IMR-90 (cell line): ENCODE results near the gene HDAC10. TPM values are rescaled to one million over a fixed set of nuclear protein-coding genes. Genes with fewer than 3 reads are reported as not detected.

Source experiments
- ATAC-seq: fragments of 200-7000 bp; cut with Tn5 transposase; 2 replicates; pipeline ENCODE4 v1.9.1; 2020; ENCODE audit warnings: low read depth, mild to moderate bottlenecking, moderate library complexity
- BruUV-seq: library from RNA; stranded (reverse); fragments of 400-500 nt; replicated peaks from 2 replicates; lab custom pipeline; 2021; lab: Mats Ljungman, UMichigan
- CTCF ChIA-PET: fragments of 300-600 bp; formaldehyde crosslinking; extraction: SDS; loops from one replicate; lab custom pipeline; 2021; ENCODE audit warnings: antibody characterized with exemption; lab: Yijun Ruan, JAX
- POLR2A ChIA-PET: fragments of 300-600 bp; sonication (Branson Sonifier 250); formaldehyde crosslinking; loops from one replicate; lab custom pipeline; 2022; ENCODE audit warnings: antibody characterized with exemption; ENCODE audit not compliant: unreplicated experiment; lab: Charles Lee
- DNase-seq: peaks from one replicate; pipeline ENCODE4 v3.0.0; 2013
- H2AFZ ChIP-seq: replicated peaks from 2 replicates; pipeline ENCODE3; 2013; ENCODE audit warnings: low read length, mild to moderate bottlenecking; ENCODE audit not compliant: poor library complexity
- H2AK5ac ChIP-seq: 2 replicates; pipeline ENCODE4 v1.6.1; 2013; ENCODE audit warnings: low read depth, low read length, inconsistent platforms
- H2AK9ac ChIP-seq: replicated peaks from 2 replicates; pipeline ENCODE3; 2013; ENCODE audit warnings: mild to moderate bottlenecking, low read depth, low read length, moderate library complexity; ENCODE audit not compliant: poor library complexity
- H2BK120ac ChIP-seq: 2 replicates; pipeline ENCODE4 v1.6.1; 2013; ENCODE audit warnings: low read depth, low read length, inconsistent platforms
- H2BK15ac ChIP-seq: 3 replicates; pipeline ENCODE4 v1.6.1; 2013; ENCODE audit warnings: low read depth, low read length, inconsistent platforms
- H2BK20ac ChIP-seq: 2 replicates; pipeline ENCODE4 v1.6.1; 2013; ENCODE audit warnings: low read depth, mild to moderate bottlenecking, inconsistent platforms, low read length, moderate library complexity
- H2BK5ac ChIP-seq: 2 replicates; pipeline ENCODE4 v1.6.1; 2013; ENCODE audit warnings: mild to moderate bottlenecking, low read depth, low read length, inconsistent platforms; ENCODE audit not compliant: poor library complexity, severe bottlenecking
- H3K14ac ChIP-seq: replicated peaks from 2 replicates; pipeline ENCODE4 v1.6.1; 2013; ENCODE audit warnings: low read depth, low read length, inconsistent platforms
- H3K18ac ChIP-seq: 2 replicates; pipeline ENCODE4 v1.6.1; 2013; ENCODE audit warnings: low read depth, low read length, control low read depth
- H3K23ac ChIP-seq: 2 replicates; pipeline ENCODE4 v1.6.1; 2013; ENCODE audit warnings: low read depth, low read length, inconsistent platforms
- H3K27ac ChIP-seq: 2 replicates; pipeline ENCODE4 v1.5.1; 2013; ENCODE audit warnings: mild to moderate bottlenecking, control low read depth, low read length; ENCODE audit not compliant: insufficient read depth
- H3K27me3 ChIP-seq: 2 replicates; pipeline ENCODE4 v1.6.1; 2013; ENCODE audit warnings: low read length; ENCODE audit not compliant: control insufficient read depth, insufficient read depth
- H3K36me3 ChIP-seq: 2 replicates; pipeline ENCODE4 v1.6.1; 2013; ENCODE audit warnings: low read length, mixed read lengths; ENCODE audit not compliant: control insufficient read depth, insufficient read depth
- H3K4ac ChIP-seq: 2 replicates; pipeline ENCODE4 v1.6.1; 2013; ENCODE audit warnings: low read depth, low read length, inconsistent platforms
- H3K4me1 ChIP-seq: 2 replicates; pipeline ENCODE4 v1.6.1; 2013; ENCODE audit warnings: low read length, mixed read lengths; ENCODE audit not compliant: control insufficient read depth, insufficient read depth
- H3K4me2 ChIP-seq: 2 replicates; pipeline ENCODE4 v1.6.1; 2013; ENCODE audit warnings: low read depth, mild to moderate bottlenecking, control low read depth, low read length, moderate library complexity
- H3K4me3 ChIP-seq: 2 replicates; pipeline ENCODE4 v1.5.1; 2013; ENCODE audit warnings: low read depth, mild to moderate bottlenecking, control low read depth, low read length, moderate library complexity; ENCODE audit not compliant: insufficient read depth
- H3K56ac ChIP-seq: 2 replicates; pipeline ENCODE4 v1.6.1; 2013; ENCODE audit warnings: low read length, inconsistent platforms; ENCODE audit not compliant: insufficient read depth; ENCODE audit errors: extremely low read depth
- H3K79me1 ChIP-seq, 2 experiments: 2 replicates each; pipeline ENCODE4 v1.6.1; 2013; ENCODE audit warnings: low read length in 2 of 2, inconsistent platforms in 1 of 2, low read depth in 1 of 2
- H3K9ac ChIP-seq: 2 replicates; pipeline ENCODE4 v1.6.1; 2013; ENCODE audit warnings: low read depth, low read length, control low read depth
- H3K9me1 ChIP-seq: 2 replicates; pipeline ENCODE4 v1.6.1; 2013; ENCODE audit warnings: low read length, inconsistent platforms; ENCODE audit not compliant: insufficient read depth
- H3K9me3 ChIP-seq: 2 replicates; pipeline ENCODE4 v1.6.1; 2013; ENCODE audit warnings: low read length; ENCODE audit not compliant: control insufficient read depth, insufficient read depth
- H4K20me1 ChIP-seq: 2 replicates; pipeline ENCODE4 v1.6.1; 2013; ENCODE audit warnings: low read length, inconsistent platforms; ENCODE audit not compliant: insufficient read depth
- H4K5ac ChIP-seq: 2 replicates; pipeline ENCODE4 v1.6.1; 2013; ENCODE audit warnings: mild to moderate bottlenecking, low read depth, low read length, control low read depth
- H4K8ac ChIP-seq, 2 experiments: 2 replicates each; pipeline ENCODE4 v1.6.1; 2013; ENCODE audit warnings: low read depth in 2 of 2, low read length in 2 of 2, control low read depth in 1 of 2, inconsistent platforms in 1 of 2
- H4K91ac ChIP-seq: 2 replicates; pipeline ENCODE4 v1.6.1; 2013; ENCODE audit warnings: low read depth, low read length, inconsistent platforms; ENCODE audit not compliant: insufficient read depth
- BHLHE40 ChIP-seq: fragments of 150-350 bp; IDR thresholded peaks from 2 replicates; pipeline ENCODE4 v1.6.1; 2016; ENCODE audit warnings: mild to moderate bottlenecking, low read depth, low read length
- CEBPB ChIP-seq: IDR thresholded peaks from 2 replicates; pipeline ENCODE4 v1.6.1; 2012; ENCODE audit warnings: low read depth, low read length, improper control_type of control experiment
- FOS ChIP-seq: fragments of 150-350 bp; IDR thresholded peaks from 2 replicates; pipeline ENCODE4 v1.6.1; 2016; ENCODE audit warnings: low read depth, low read length
- MAFK ChIP-seq: IDR thresholded peaks from 2 replicates; pipeline ENCODE4 v1.6.1; 2012; ENCODE audit warnings: low read depth, low read length, improper control_type of control experiment
- MAZ ChIP-seq: IDR thresholded peaks from 2 replicates; pipeline ENCODE4 v1.6.1; 2012; ENCODE audit warnings: low read depth, mild to moderate bottlenecking, low read length, improper control_type of control experiment, moderate library complexity, borderline replicate concordance
- MXI1 ChIP-seq: IDR thresholded peaks from 2 replicates; pipeline ENCODE4 v1.6.1; 2012; ENCODE audit warnings: low read depth, mild to moderate bottlenecking, low read length, moderate library complexity, borderline replicate concordance
- NFE2L2 ChIP-seq: fragments of 150-350 bp; IDR thresholded peaks from 2 replicates; pipeline ENCODE4 v1.6.1; 2016; ENCODE audit warnings: low read depth, mild to moderate bottlenecking, low read length
- POLR2A ChIP-seq: IDR thresholded peaks from 2 replicates; pipeline ENCODE4 v1.6.1; 2012; ENCODE audit warnings: mild to moderate bottlenecking, low read depth, low read length
- RFX5 ChIP-seq: IDR thresholded peaks from 2 replicates; pipeline ENCODE4 v1.8.0; 2012; ENCODE audit warnings: low read depth, mild to moderate bottlenecking, low read length, moderate library complexity
- WGBS, 2 experiments: methylation state at CpG; one replicate each; pipeline versions ENCODE4 v1.1.5 to v1.1.7; 2013; ENCODE audit warnings: missing lambda C conversion rate in 2 of 2; ENCODE audit not compliant: insufficient read length in 1 of 2; ENCODE audit errors: extremely low coverage in 2 of 2; 5-methylcytosine and 5-hydroxymethylcytosine counted together
- dilution Hi-C: fragments of 300-500 bp; cut with HindIII; formaldehyde crosslinking; loops from one replicate; pipeline ENCODE4 v1.14.3; 2018; ENCODE audit warnings: low sequenced_read_pairs; ENCODE audit not compliant: unreplicated experiment
- in situ Hi-C: fragments of 300-500 bp; cut with MboI; formaldehyde crosslinking; loops from 3 replicates; pipeline ENCODE4 v1.14.3; 2019; ENCODE audit warnings: low sequenced_read_pairs, inconsistent platforms, mixed read lengths
- intact Hi-C: fragments of 100-400 bp; cut with micrococcal nuclease; formaldehyde crosslinking; loops from 2 replicates; pipeline ENCODE4 v1.10.0; 2022
- polyA plus RNA-seq, 3 experiments: library from polyadenylated mRNA; depleted of rRNA; stranded (reverse); fragments of >200 nt; gene quantifications; 2 replicates each; pipeline ENCODE4 v1.2.3, GENCODE V29; 2012; ENCODE audit warnings: low replicate concordance in 1 of 3
- total RNA-seq: library from RNA; depleted of rRNA; stranded (reverse); fragments of >200 nt; gene quantifications from 2 replicates; pipeline ENCODE4 v1.2.3, GENCODE V29; 2012
- TF ChIP-seq, protein P1 (sequence below): fragments of 150-350 bp; IDR thresholded peaks from 2 replicates; pipeline ENCODE4 v1.6.1; 2016; ENCODE audit warnings: low read depth, mild to moderate bottlenecking, low read length, moderate library complexity, borderline replicate concordance
- TF ChIP-seq, protein P2 (sequence below): conservative IDR thresholded peaks from 2 replicates; pipeline ENCODE4 v1.5.1; 2012; ENCODE audit warnings: mild to moderate bottlenecking, low read depth, low read length, improper control_type of control experiment

HDAC10 gene
- total and polyA plus RNA-seq, 2 of the 4 experiments (the other 2 are of a cell fraction) = 3.9 to 35.7 TPM

DNA sequence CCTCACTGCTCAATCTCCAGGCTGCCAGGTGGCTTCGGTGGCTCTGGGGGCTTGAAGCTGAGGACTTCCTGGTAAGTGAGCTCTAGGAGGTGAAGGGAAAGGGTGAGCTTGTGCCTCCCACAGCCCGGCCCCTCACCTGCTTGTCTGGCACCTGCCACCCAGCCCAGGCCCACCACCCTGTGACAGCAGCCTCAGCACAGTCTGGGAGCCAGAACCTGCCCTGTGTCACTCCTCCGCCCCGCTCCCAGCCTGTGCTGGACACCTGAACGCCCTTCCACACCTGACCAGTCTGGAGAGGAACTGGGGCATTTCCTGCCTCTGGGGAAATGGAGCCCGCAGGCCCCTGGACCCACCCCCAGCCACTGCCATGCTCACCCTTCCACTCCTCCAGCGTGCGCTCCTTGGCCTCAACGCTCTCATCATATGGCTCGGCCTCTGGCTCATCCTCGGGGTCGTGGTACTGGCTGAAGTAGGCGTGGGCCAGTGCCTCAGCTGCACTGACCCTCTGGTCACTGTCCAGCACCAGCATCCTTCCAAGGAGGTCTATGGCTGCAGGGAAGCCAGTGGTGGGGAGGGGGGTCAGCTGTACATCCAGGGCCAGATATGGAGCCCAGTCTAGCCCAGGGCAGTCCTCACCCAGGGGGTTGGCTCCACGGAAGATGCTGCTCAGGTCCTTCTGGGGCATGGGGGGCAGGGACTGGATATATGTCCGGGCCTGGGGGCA lies 14.0 kb upstream of the HDAC10 start (continued):
- TF ChIP-seq, protein P1, sequence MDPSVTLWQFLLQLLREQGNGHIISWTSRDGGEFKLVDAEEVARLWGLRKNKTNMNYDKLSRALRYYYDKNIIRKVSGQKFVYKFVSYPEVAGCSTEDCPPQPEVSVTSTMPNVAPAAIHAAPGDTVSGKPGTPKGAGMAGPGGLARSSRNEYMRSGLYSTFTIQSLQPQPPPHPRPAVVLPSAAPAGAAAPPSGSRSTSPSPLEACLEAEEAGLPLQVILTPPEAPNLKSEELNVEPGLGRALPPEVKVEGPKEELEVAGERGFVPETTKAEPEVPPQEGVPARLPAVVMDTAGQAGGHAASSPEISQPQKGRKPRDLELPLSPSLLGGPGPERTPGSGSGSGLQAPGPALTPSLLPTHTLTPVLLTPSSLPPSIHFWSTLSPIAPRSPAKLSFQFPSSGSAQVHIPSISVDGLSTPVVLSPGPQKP = no peak
- no peak for TF ChIP-seq MAZ

DNA sequence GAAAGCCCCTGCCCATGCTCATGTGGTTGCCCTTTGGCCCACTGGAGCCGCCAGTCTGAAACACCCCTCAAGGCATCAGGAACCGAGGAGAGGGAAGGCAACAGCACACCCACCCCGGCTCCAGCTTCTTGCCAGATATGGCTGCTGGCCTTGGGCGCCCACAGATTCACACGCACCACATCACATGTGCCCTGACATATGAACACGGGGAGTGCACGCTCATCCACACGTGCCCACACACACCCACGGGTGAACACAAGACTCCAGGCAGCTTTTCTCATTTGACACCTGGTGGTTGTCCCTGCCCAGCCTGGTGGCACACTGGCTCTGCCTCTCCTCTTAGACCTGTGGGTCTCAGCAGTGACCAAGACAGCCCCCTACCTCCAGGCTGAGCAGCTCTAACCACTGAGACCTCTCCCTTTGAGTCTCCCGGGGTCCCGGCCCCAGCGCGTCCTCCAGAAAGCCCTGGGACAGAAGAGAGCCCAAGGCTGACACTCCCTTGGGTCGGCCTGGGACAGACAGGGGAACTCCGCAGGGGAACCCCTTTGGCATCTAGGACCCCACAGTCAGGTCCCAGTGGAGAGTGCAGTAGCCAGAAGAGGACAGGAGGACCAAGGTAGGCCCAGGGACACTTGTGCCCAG lies 13.2 kb upstream of the HDAC10 start:
- Histone ChIP-seq H3K36me3 (no peaks in the 10 kb centered on the region), H3K4me3 (no peak overlapping the region), H3K4ac (no peak overlapping the region), H3K9me1 (peaks cover 4% of the 10 kb centered on the region; the same call in 1 of the 2 replicates), H3K4me1 (peaks cover 17% of the 10 kb centered on the region), H2AFZ (no peak overlapping the region), H2AK9ac (no peak overlapping the region), H4K20me1 (peaks cover 15% of the 10 kb centered on the region), H3K27ac (no peak overlapping the region), H3K4me2 (no peak overlapping the region), H3K9ac (no peak overlapping the region), H2BK15ac (no peak overlapping the region), H3K56ac (no peak overlapping the region), H2BK120ac (no peak overlapping the region), H2AK5ac (no peak overlapping the region), H4K91ac (no peak overlapping the region), H3K9me3 (no peaks in the 10 kb centered on the region), H3K18ac (no peak overlapping the region), H3K27me3 (no peaks in the 10 kb centered on the region), H4K8ac (no peak overlapping the region), H3K79me1 (peaks cover 9 to 20% of the 10 kb centered on the region in 2 experiments; a peak in 3 of 4 replicates), H2BK20ac (no peak overlapping the region), H4K5ac (no peak overlapping the region), H2BK5ac (no peak overlapping the region), H3K14ac (no peak overlapping the region), H3K23ac (no peak overlapping the region)
- in situ Hi-C loops (no loop called here), intact Hi-C loops (no loop called here), dilution Hi-C loops (no loop called here)
- no TSS peak for BruUV-seq
- ChIA-PET CTCF (no interaction called here), POLR2A (no interaction called here)
- WGBS, 2 experiments = 64% methylated on average over 5 of the region's 15 CpGs; no CpG with 5 or more reads in 1 of the 2 experiments
- ATAC-seq (no peak), DNase-seq (no peak)
- no peak for TF ChIP-seq CEBPB
- TF ChIP-seq, protein P2, sequence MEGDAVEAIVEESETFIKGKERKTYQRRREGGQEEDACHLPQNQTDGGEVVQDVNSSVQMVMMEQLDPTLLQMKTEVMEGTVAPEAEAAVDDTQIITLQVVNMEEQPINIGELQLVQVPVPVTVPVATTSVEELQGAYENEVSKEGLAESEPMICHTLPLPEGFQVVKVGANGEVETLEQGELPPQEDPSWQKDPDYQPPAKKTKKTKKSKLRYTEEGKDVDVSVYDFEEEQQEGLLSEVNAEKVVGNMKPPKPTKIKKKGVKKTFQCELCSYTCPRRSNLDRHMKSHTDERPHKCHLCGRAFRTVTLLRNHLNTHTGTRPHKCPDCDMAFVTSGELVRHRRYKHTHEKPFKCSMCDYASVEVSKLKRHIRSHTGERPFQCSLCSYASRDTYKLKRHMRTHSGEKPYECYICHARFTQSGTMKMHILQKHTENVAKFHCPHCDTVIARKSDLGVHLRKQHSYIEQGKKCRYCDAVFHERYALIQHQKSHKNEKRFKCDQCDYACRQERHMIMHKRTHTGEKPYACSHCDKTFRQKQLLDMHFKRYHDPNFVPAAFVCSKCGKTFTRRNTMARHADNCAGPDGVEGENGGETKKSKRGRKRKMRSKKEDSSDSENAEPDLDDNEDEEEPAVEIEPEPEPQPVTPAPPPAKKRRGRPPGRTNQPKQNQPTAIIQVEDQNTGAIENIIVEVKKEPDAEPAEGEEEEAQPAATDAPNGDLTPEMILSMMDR = no peak
- TF ChIP-seq, protein P1 = no peak
- TF ChIP-seq MAFK = no peak
- TF ChIP-seq MXI1 = no peak
- no peak for TF ChIP-seq NFE2L2
- no peak for TF ChIP-seq RFX5
- no peak for TF ChIP-seq BHLHE40
- TF ChIP-seq FOS = no peak
- TF ChIP-seq POLR2A = no peak
